Calu3 (cell line): ENCODE results near the gene SYAP1. TPM values are rescaled to one million over a fixed set of nuclear protein-coding genes. Genes with fewer than 3 reads are reported as not detected.
"Not testable (repeated sequence)": the region's sequence is repeated elsewhere in the genome, so short reads cannot be mapped to it uniquely, and the experiment has no call there.

Source experiments
- BruUV-seq: library from RNA; stranded (reverse); fragments of 400-500 nt; replicated peaks from 2 replicates; lab custom pipeline; 2021; lab: Mats Ljungman, UMichigan
- CTCF ChIA-PET: fragments of 300-600 bp; sonication (Branson Sonifier 250); formaldehyde crosslinking; loops from one replicate; lab custom pipeline; 2022; ENCODE audit warnings: antibody characterized with exemption; lab: Charles Lee
- DNase-seq: peaks from one replicate; pipeline ENCODE4 v3.0.0; 2022
- H3K27ac Mint-ChIP-seq: one replicate; pipeline ENCODE4 v1.8.0; 2022; ENCODE audit warnings: mixed read lengths; ENCODE audit not compliant: unreplicated experiment
- H3K27me3 Mint-ChIP-seq: one replicate; pipeline ENCODE4 v1.8.0; 2022; ENCODE audit warnings: mixed read lengths; ENCODE audit not compliant: unreplicated experiment
- H3K36me3 Mint-ChIP-seq: one replicate; pipeline ENCODE4 v1.8.0; 2022; ENCODE audit warnings: mild to moderate bottlenecking, moderate library complexity, mixed read lengths; ENCODE audit not compliant: insufficient read depth, unreplicated experiment
- H3K4me1 Mint-ChIP-seq: one replicate; pipeline ENCODE4 v1.8.0; 2022; ENCODE audit warnings: mild to moderate bottlenecking, low read depth, mixed read lengths; ENCODE audit not compliant: unreplicated experiment
- H3K4me3 Mint-ChIP-seq: one replicate; pipeline ENCODE4 v1.8.0; 2022; ENCODE audit warnings: mild to moderate bottlenecking, low read depth, moderate library complexity, mixed read lengths; ENCODE audit not compliant: unreplicated experiment
- H3K9me3 Mint-ChIP-seq: one replicate; pipeline ENCODE4 v1.8.0; 2022; ENCODE audit warnings: low read depth, mixed read lengths; ENCODE audit not compliant: unreplicated experiment
- CTCF ChIP-seq: fragments of 200-600 bp; IDR thresholded peaks from one replicate; pipeline ENCODE4 v1.8.0; 2022; ENCODE audit warnings: antibody characterized with exemption; ENCODE audit not compliant: unreplicated experiment
- intact Hi-C: fragments of 100-400 bp; cut with micrococcal nuclease; formaldehyde crosslinking; loops from one replicate; pipeline ENCODE4 v1.10.0; 2022; ENCODE audit not compliant: unreplicated experiment
- total RNA-seq: library from RNA; stranded (reverse); gene quantifications from 2 replicates; pipeline ENCODE4 v1.2.3, GENCODE V29; 2022

SYAP1 gene
- total RNA-seq, 1 experiment from 2014 or later, result 40.7 TPM

GRCh38 chrX:16772460-16772859 is 53.0 kb downstream of the SYAP1 start:
- Mint-ChIP-seq H3K27me3 (no peaks in the 10 kb centered on the region), H3K36me3 (peaks cover 14% of the 10 kb centered on the region), H3K4me3 (no peak overlapping the region), H3K4me1 (no peaks in the 10 kb centered on the region), H3K27ac (no peak overlapping the region), H3K9me3 (no peaks in the 10 kb centered on the region)
- no TSS peak for BruUV-seq
- no peak for DNase-seq
- intact Hi-C loops, result loop anchor here (10.0 kb wide), 1 partner anchor 48 kb away; no protein-coding TSS in a partner anchor
- CTCF ChIA-PET, result interaction anchor here (0.6 kb wide), 1 partner anchor 53 kb away, joined by 3 read pairs; the partner anchor contains the start of gene SYAP1
- TF ChIP-seq CTCF, result no peak

DNA sequence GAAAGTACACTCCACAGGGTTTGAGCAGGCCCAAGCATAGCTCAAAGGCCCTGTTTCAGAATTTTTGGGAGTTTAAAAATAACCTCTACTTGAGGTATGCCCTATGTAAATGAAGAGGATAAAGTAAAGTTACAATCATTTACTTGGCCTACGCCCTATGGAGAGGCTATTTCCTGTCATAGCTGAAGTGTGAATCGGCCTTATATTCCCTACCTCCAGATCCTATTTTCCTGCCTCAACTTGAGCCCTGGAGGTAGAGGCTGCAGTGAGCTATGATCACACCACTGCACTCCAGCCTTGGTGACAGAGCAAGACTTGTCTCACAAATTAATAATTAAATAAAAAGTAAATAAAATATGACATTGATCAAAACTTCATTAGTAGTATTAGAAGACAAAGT is 55.3 kb downstream of the SYAP1 start:
- Mint-ChIP-seq H3K36me3 (peaks cover 14% of the 10 kb centered on the region), H3K4me3 (no peak overlapping the region), H3K27ac (no peak overlapping the region), H3K27me3 (no peaks in the 10 kb centered on the region), H3K4me1 (peaks cover 17% of the 10 kb centered on the region), H3K9me3 (no peaks in the 10 kb centered on the region)
- CTCF ChIA-PET, result interaction anchor here (0.7 kb wide), 2 partner anchors 87 to 605 kb away, joined by 3 to 4 read pairs; no protein-coding TSS in a partner anchor
- no peak for TF ChIP-seq CTCF
- intact Hi-C loops, result loop anchor here (10.0 kb wide), 1 partner anchor 50 kb away; no protein-coding TSS in a partner anchor
- DNase-seq, result no peak
- BruUV-seq, result no TSS peak

DNA sequence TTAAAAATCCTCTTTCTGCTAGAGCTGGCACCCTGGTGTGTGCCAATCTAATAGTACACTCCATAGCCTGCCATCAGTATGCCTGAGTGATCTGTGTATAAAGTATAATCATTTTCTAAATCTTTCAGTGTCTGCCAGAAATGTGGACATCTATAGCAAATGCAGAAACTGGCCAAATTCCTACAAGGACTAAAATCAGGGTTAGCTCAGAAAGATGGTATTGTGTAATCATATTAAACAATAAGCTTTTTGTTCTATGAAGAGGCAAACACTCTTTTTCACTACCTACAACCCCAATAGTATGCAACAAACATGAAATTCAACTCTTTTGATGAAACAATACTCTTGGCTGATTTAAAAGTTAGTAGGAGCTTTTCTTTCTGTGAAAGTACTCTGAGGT is 59.1 kb downstream of the SYAP1 start:
- Mint-ChIP-seq H3K9me3 (no peaks in the 10 kb centered on the region), H3K27me3 (no peaks in the 10 kb centered on the region), H3K4me3 (no peak overlapping the region), H3K27ac (no peak overlapping the region), H3K36me3 (no peaks in the 10 kb centered on the region), H3K4me1 (peaks cover 18% of the 10 kb centered on the region)
- no peak for TF ChIP-seq CTCF
- no TSS peak for BruUV-seq
- intact Hi-C loops, result loop anchor here (10.0 kb wide), 1 partner anchor 54 kb away; no protein-coding TSS in a partner anchor
- CTCF ChIA-PET, result no interaction called here
- no peak for DNase-seq

- BruUV-seq, result no TSS peak
- no peak overlapping the region for H3K27ac Mint-ChIP-seq
- CTCF ChIA-PET, result no interaction called here
Measured at GRCh38 chrX:16778993-16779392, 59.6 kb downstream of the SYAP1 start.

GRCh38 chrX:16779815-16780214 is 60.4 kb downstream of the SYAP1 start:
- not testable (repeated sequence) for H3K4me3 Mint-ChIP-seq

More at GRCh38 chrX:16778993-16779392, 59.6 kb downstream of the SYAP1 start:
- no peak for TF ChIP-seq CTCF
- Mint-ChIP-seq H3K27me3 (no peaks in the 10 kb centered on the region), H3K9me3 (no peaks in the 10 kb centered on the region), H3K4me3 (no peak overlapping the region), H3K4me1 (peaks cover 18% of the 10 kb centered on the region), H3K36me3 (no peaks in the 10 kb centered on the region)
- intact Hi-C loops, result loop anchor here (10.0 kb wide), 1 partner anchor 54 kb away; no protein-coding TSS in a partner anchor
- DNase-seq, result no peak

More at GRCh38 chrX:16779815-16780214, 60.4 kb downstream of the SYAP1 start:
- H3K36me3 Mint-ChIP-seq, H3K27me3 Mint-ChIP-seq, BruUV-seq, H3K27ac Mint-ChIP-seq, DNase-seq, H3K9me3 Mint-ChIP-seq, CTCF ChIA-PET: not testable (repeated sequence)
- peaks cover 18% of the 10 kb centered on the region for H3K4me1 Mint-ChIP-seq
- intact Hi-C loops, result loop anchor here (10.0 kb wide), 1 partner anchor 55 kb away; no protein-coding TSS in a partner anchor
